IMR-90 (cell line): Measurements from ENCODE around the gene PROM2. TPM values are rescaled to one million over a fixed set of nuclear protein-coding genes. Genes with fewer than 3 reads are reported as not detected.

Experiments
- ATAC-seq: fragments of 200-7000 bp; cut with Tn5 transposase; 2 replicates; pipeline ENCODE4 v1.9.1; 2020; ENCODE audit warnings: low read depth, mild to moderate bottlenecking, moderate library complexity
- BruUV-seq: library from RNA; stranded (reverse); fragments of 400-500 nt; replicated peaks from 2 replicates; lab custom pipeline; 2021; lab: Mats Ljungman, UMichigan
- CTCF ChIA-PET: fragments of 300-600 bp; formaldehyde crosslinking; extraction: SDS; loops from one replicate; lab custom pipeline; 2021; ENCODE audit warnings: antibody characterized with exemption; lab: Yijun Ruan, JAX
- POLR2A ChIA-PET: fragments of 300-600 bp; sonication (Branson Sonifier 250); formaldehyde crosslinking; loops from one replicate; lab custom pipeline; 2022; ENCODE audit warnings: antibody characterized with exemption; ENCODE audit not compliant: unreplicated experiment; lab: Charles Lee
- DNase-seq: peaks from one replicate; pipeline ENCODE4 v3.0.0; 2013
- H2AFZ ChIP-seq: replicated peaks from 2 replicates; pipeline ENCODE3; 2013; ENCODE audit warnings: low read length, mild to moderate bottlenecking; ENCODE audit not compliant: poor library complexity
- H2AK5ac ChIP-seq: 2 replicates; pipeline ENCODE4 v1.6.1; 2013; ENCODE audit warnings: low read depth, low read length, inconsistent platforms
- H2AK9ac ChIP-seq: replicated peaks from 2 replicates; pipeline ENCODE3; 2013; ENCODE audit warnings: mild to moderate bottlenecking, low read depth, low read length, moderate library complexity; ENCODE audit not compliant: poor library complexity
- H2BK120ac ChIP-seq: 2 replicates; pipeline ENCODE4 v1.6.1; 2013; ENCODE audit warnings: low read depth, low read length, inconsistent platforms
- H2BK15ac ChIP-seq: 3 replicates; pipeline ENCODE4 v1.6.1; 2013; ENCODE audit warnings: low read depth, low read length, inconsistent platforms
- H2BK20ac ChIP-seq: 2 replicates; pipeline ENCODE4 v1.6.1; 2013; ENCODE audit warnings: low read depth, mild to moderate bottlenecking, inconsistent platforms, low read length, moderate library complexity
- H2BK5ac ChIP-seq: 2 replicates; pipeline ENCODE4 v1.6.1; 2013; ENCODE audit warnings: mild to moderate bottlenecking, low read depth, low read length, inconsistent platforms; ENCODE audit not compliant: poor library complexity, severe bottlenecking
- H3K14ac ChIP-seq: replicated peaks from 2 replicates; pipeline ENCODE4 v1.6.1; 2013; ENCODE audit warnings: low read depth, low read length, inconsistent platforms
- H3K18ac ChIP-seq: 2 replicates; pipeline ENCODE4 v1.6.1; 2013; ENCODE audit warnings: low read depth, low read length, control low read depth
- H3K23ac ChIP-seq: 2 replicates; pipeline ENCODE4 v1.6.1; 2013; ENCODE audit warnings: low read depth, low read length, inconsistent platforms
- H3K27ac ChIP-seq: 2 replicates; pipeline ENCODE4 v1.5.1; 2013; ENCODE audit warnings: mild to moderate bottlenecking, control low read depth, low read length; ENCODE audit not compliant: insufficient read depth
- H3K27me3 ChIP-seq: 2 replicates; pipeline ENCODE4 v1.6.1; 2013; ENCODE audit warnings: low read length; ENCODE audit not compliant: control insufficient read depth, insufficient read depth
- H3K36me3 ChIP-seq: 2 replicates; pipeline ENCODE4 v1.6.1; 2013; ENCODE audit warnings: low read length, mixed read lengths; ENCODE audit not compliant: control insufficient read depth, insufficient read depth
- H3K4ac ChIP-seq: 2 replicates; pipeline ENCODE4 v1.6.1; 2013; ENCODE audit warnings: low read depth, low read length, inconsistent platforms
- H3K4me1 ChIP-seq: 2 replicates; pipeline ENCODE4 v1.6.1; 2013; ENCODE audit warnings: low read length, mixed read lengths; ENCODE audit not compliant: control insufficient read depth, insufficient read depth
- H3K4me2 ChIP-seq: 2 replicates; pipeline ENCODE4 v1.6.1; 2013; ENCODE audit warnings: low read depth, mild to moderate bottlenecking, control low read depth, low read length, moderate library complexity
- H3K4me3 ChIP-seq: 2 replicates; pipeline ENCODE4 v1.5.1; 2013; ENCODE audit warnings: low read depth, mild to moderate bottlenecking, control low read depth, low read length, moderate library complexity; ENCODE audit not compliant: insufficient read depth
- H3K56ac ChIP-seq: 2 replicates; pipeline ENCODE4 v1.6.1; 2013; ENCODE audit warnings: low read length, inconsistent platforms; ENCODE audit not compliant: insufficient read depth; ENCODE audit errors: extremely low read depth
- H3K79me1 ChIP-seq, 2 experiments: 2 replicates each; pipeline ENCODE4 v1.6.1; 2013; ENCODE audit warnings: low read length in 2 of 2, inconsistent platforms in 1 of 2, low read depth in 1 of 2
- H3K9ac ChIP-seq: 2 replicates; pipeline ENCODE4 v1.6.1; 2013; ENCODE audit warnings: low read depth, low read length, control low read depth
- H3K9me1 ChIP-seq: 2 replicates; pipeline ENCODE4 v1.6.1; 2013; ENCODE audit warnings: low read length, inconsistent platforms; ENCODE audit not compliant: insufficient read depth
- H3K9me3 ChIP-seq: 2 replicates; pipeline ENCODE4 v1.6.1; 2013; ENCODE audit warnings: low read length; ENCODE audit not compliant: control insufficient read depth, insufficient read depth
- H4K20me1 ChIP-seq: 2 replicates; pipeline ENCODE4 v1.6.1; 2013; ENCODE audit warnings: low read length, inconsistent platforms; ENCODE audit not compliant: insufficient read depth
- H4K5ac ChIP-seq: 2 replicates; pipeline ENCODE4 v1.6.1; 2013; ENCODE audit warnings: mild to moderate bottlenecking, low read depth, low read length, control low read depth
- H4K8ac ChIP-seq, 2 experiments: 2 replicates each; pipeline ENCODE4 v1.6.1; 2013; ENCODE audit warnings: low read depth in 2 of 2, low read length in 2 of 2, control low read depth in 1 of 2, inconsistent platforms in 1 of 2
- H4K91ac ChIP-seq: 2 replicates; pipeline ENCODE4 v1.6.1; 2013; ENCODE audit warnings: low read depth, low read length, inconsistent platforms; ENCODE audit not compliant: insufficient read depth
- BHLHE40 ChIP-seq: fragments of 150-350 bp; IDR thresholded peaks from 2 replicates; pipeline ENCODE4 v1.6.1; 2016; ENCODE audit warnings: mild to moderate bottlenecking, low read depth, low read length
- FOS ChIP-seq: fragments of 150-350 bp; IDR thresholded peaks from 2 replicates; pipeline ENCODE4 v1.6.1; 2016; ENCODE audit warnings: low read depth, low read length
- POLR2A ChIP-seq: IDR thresholded peaks from 2 replicates; pipeline ENCODE4 v1.6.1; 2012; ENCODE audit warnings: mild to moderate bottlenecking, low read depth, low read length
- USF2 ChIP-seq: fragments of 150-350 bp; IDR thresholded peaks from 2 replicates; pipeline ENCODE4 v1.6.1; 2017; ENCODE audit warnings: mild to moderate bottlenecking, antibody characterized with exemption, low read length, low read depth
- WGBS, 2 experiments: methylation state at CpG; one replicate each; pipeline versions ENCODE4 v1.1.5 to v1.1.7; 2013; ENCODE audit warnings: missing lambda C conversion rate in 2 of 2; ENCODE audit not compliant: insufficient read length in 1 of 2; ENCODE audit errors: extremely low coverage in 2 of 2; 5-methylcytosine and 5-hydroxymethylcytosine counted together
- dilution Hi-C: fragments of 300-500 bp; cut with HindIII; formaldehyde crosslinking; loops from one replicate; pipeline ENCODE4 v1.14.3; 2018; ENCODE audit warnings: low sequenced_read_pairs; ENCODE audit not compliant: unreplicated experiment
- in situ Hi-C: fragments of 300-500 bp; cut with MboI; formaldehyde crosslinking; loops from 3 replicates; pipeline ENCODE4 v1.14.3; 2019; ENCODE audit warnings: low sequenced_read_pairs, inconsistent platforms, mixed read lengths
- intact Hi-C: fragments of 100-400 bp; cut with micrococcal nuclease; formaldehyde crosslinking; loops from 2 replicates; pipeline ENCODE4 v1.10.0; 2022
- polyA plus RNA-seq, 3 experiments: library from polyadenylated mRNA; depleted of rRNA; stranded (reverse); fragments of >200 nt; gene quantifications; 2 replicates each; pipeline ENCODE4 v1.2.3, GENCODE V29; 2012; ENCODE audit warnings: low replicate concordance in 1 of 3
- total RNA-seq: library from RNA; depleted of rRNA; stranded (reverse); fragments of >200 nt; gene quantifications from 2 replicates; pipeline ENCODE4 v1.2.3, GENCODE V29; 2012

The PROM2 gene
- total and polyA plus RNA-seq, 2 of the 4 experiments (the other 2 are of a cell fraction), result 0.26 TPM; not detected in 1

- CTCF ChIA-PET, result no interaction called here
Measured at GRCh38 chr2:95297639-95298395, 23.6 kb downstream of the PROM2 start.

More at GRCh38 chr2:95297639-95298395, 23.6 kb downstream of the PROM2 start:
- Histone ChIP-seq H3K27ac (no peak overlapping the region), H4K20me1 (no peaks in the 10 kb centered on the region), H2AK9ac (no peak overlapping the region), H3K79me1 (no peaks in the 10 kb centered on the region), H4K91ac (no peak overlapping the region), H2BK5ac (no peak overlapping the region), H2AK5ac (no peak overlapping the region), H3K23ac (no peak overlapping the region), H2BK15ac (no peak overlapping the region), H3K4me2 (no peak overlapping the region), H3K4me3 (no peak overlapping the region), H3K14ac (no peak overlapping the region), H3K56ac (no peak overlapping the region), H4K8ac (no peak overlapping the region), H4K5ac (no peak overlapping the region), H3K9me1 (no peaks in the 10 kb centered on the region), H2BK120ac (no peak overlapping the region), H2AFZ (no peak overlapping the region), H3K9me3 (no peaks in the 10 kb centered on the region), H3K27me3 (peaks cover 28% of the 10 kb centered on the region; the same call in 1 of the 2 replicates), H3K4ac (no peak overlapping the region), H3K18ac (no peak overlapping the region), H3K36me3 (no peaks in the 10 kb centered on the region), H3K4me1 (no peaks in the 10 kb centered on the region; the same call in 1 of the 2 replicates), H3K9ac (no peak overlapping the region), H2BK20ac (no peak overlapping the region)
- BruUV-seq, result no TSS peak
- ATAC-seq, result no peak
- 80% methylated on average over 1 of the region's 11 CpGs; no CpG with 5 or more reads in 1 of the 2 experiments for WGBS, 2 experiments
- no peak for TF ChIP-seq FOS
- no peak for TF ChIP-seq USF2
- TF ChIP-seq POLR2A, result no peak
- TF ChIP-seq BHLHE40, result no peak
- in situ Hi-C loops, result no loop called here
- intact Hi-C loops, result no loop called here
- dilution Hi-C loops, result no loop called here
- POLR2A ChIA-PET, result no interaction called here
- DNase-seq, result no peak
